ENCODE measurements around the gene AXIN2.

GRCh38 chr17:65559461-65559803, 2.0 kb downstream of the AXIN2 start:
- TF ChIP-seq CTCF (IDR thresholded peaks at IDR 0.05 in 4 of 5, conservative IDR thresholded peaks at IDR 0.05 in 1 of 5) (no peak), POLR2A (IDR thresholded peaks at IDR 0.05) (no peak)
